Activated T-cell treated with anti-CD3 and anti-CD28 coated beads for 1 hour (primary cell): ENCODE data around the gene SENP5.

ENCODE experiments used
- DNase-seq: peaks from one replicate; pipeline ENCODE4 v3.0.0-alpha.2; 2020; ENCODE audit warnings: low read depth

SENP5 gene

DNA sequence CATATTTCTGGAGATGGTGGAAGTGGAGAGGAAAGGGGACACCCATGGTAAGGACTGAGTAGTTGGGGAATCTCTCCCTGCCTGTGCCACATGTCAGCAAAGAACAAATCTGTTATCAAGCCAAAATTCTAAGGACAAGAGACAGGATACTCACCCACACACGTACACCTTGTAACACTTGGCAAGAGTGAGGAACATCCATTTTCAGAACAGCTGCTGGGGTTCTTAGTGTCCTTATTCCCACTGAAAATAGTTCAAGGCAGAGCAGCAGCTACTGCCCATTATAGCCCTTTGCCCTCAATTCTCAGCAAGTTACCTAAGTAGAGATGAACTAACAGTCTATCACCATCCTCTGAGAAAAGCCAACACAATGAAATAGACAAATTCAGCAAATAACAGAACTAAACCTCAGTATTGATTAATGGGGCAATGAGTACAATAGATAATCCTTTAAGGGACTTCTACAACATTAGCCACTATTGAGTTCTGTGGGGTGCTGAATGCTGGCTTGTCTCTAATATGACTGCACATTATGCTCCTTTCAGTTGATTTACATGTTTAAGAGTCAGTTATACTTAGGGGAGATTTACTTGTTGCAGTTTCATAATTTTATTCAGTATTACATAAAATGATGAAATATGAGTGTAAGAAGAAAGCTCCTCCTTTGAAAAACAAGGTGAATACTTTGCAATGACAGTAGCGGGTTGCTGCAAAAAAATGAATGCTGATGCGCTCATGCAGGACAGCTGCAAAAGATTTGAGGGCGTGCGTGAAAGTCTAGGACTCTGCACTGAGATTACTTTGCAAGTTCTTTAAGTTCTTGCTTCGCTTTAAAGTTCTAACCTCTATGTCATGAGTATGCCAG is 22.4 kb downstream of the SENP5 start:
- no peak for DNase-seq

GRCh38 chr3:196894557-196895295 is 27.0 kb downstream of the SENP5 start:
- no peak for DNase-seq

DNA sequence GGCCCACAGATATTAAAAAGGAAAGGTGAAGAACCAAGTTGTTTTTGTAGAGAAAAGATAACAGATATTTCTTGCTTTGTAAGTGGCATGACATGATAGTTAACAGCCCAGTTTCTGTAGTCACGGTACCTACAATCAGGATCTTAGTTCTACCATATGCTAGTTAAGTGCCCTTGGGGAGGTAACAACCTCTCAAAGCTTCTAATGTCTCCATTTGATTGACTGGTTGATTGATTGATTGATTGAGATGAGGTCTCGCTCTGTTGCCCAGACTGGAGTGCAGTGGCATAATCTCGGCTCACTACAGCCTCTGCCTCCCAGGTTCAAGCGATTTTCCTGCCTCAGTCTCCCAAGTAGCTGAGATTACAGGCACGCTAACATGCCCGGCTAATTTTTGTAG is 28.5 kb downstream of the SENP5 start:
- no peak for DNase-seq

GRCh38 chr3:196901768-196902167 is 34.0 kb downstream of the SENP5 start:
- no peak for DNase-seq

DNA sequence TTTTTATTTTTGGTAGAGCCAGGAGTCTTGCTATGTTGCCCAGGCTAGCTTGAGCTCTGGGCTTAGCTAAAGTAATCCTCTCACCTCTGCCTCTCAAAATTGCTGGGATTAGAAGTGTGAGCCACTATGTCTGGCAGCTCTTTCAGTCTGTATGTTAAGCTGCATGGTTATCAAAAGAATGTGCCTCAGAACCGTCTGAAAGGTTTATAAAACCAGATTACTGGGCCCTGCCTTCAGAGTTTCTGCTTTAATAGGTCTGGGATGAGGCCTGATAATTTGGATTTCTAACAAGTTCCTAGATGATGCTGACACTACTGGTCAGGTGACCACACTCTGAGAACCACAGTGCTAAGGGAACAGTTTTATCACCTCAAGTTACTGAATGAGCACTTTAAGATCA is 34.6 kb downstream of the SENP5 start:
- no peak for DNase-seq

- DNase-seq: no peak
Measured at GRCh38 chr3:196903740-196904139, 36.0 kb downstream of the SENP5 start.

GRCh38 chr3:196914866-196915265 is 47.1 kb downstream of the SENP5 start:
- no peak for DNase-seq

GRCh38 chr3:196915375-196915774 is 47.7 kb downstream of the SENP5 start:
- no peak for DNase-seq

- no peak for DNase-seq
Measured at GRCh38 chr3:196916221-196916620, 48.5 kb downstream of the SENP5 start.

DNA sequence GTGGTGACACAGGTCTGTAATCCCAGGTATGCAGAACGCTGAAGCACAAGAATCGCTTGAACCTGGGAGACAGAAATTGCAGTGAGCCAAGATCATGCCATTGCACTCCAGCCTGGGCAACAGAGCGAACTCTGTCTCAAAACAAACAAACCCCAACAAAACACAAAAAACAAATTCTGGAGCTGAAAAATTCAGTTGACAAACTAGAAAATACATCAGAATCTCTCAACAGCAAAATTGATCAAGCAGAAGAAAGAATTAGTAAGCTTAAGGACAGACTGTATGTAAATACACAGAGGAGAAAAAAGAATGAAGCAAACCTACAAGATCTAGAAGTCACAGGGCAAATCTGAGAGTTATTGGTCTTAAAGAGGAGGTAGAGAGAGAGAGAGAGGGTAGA is 49.3 kb downstream of the SENP5 start:
- DNase-seq: no peak

GRCh38 chr3:196918968-196919367 is 51.2 kb downstream of the SENP5 start:
- no peak for DNase-seq

GRCh38 chr3:196920733-196921132 is 53.0 kb downstream of the SENP5 start:
- no peak for DNase-seq

DNA sequence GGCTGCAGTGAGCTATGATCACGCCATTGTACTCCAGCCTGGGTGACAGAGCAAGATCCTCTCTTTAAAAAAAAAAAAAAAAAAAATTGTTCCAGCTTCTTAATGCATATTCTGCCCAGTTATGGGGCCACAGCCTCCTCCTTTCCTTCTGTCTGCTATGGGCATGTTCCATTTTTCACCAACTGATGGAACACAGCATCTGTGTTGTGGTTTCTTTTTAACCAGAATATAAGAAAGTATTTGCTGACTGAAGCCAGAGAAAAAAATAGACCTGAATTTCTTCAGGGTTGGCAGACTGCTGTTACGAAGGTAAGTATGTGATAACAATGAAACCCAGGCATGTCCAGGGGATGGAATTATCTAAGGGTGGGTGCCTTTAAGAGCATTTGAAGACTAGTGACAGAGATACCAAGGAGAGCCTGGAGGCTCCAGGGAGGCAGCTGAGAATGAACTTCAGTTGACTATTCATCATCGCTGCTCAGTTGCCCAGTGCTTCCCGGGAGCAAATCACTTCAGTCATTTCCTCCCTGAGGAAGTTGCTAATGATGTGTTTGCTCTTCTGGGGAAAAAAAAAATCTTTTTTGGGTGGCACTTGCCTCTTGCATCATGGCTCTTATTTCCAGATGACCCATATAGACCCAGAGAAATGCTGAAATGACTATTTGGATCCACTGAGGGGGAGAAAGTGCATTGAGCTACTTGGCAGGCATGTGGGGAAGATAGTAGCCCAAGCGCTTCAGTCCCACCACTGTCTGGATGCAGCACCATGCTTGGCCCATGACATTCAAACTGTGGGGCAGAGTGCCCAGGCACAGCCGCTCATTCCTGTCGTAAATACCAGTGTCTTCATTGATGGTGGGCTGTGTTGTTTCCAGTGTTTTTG is 60.1 kb downstream of the SENP5 start:
- no peak for DNase-seq

GRCh38 chr3:196931157-196931556 is 63.4 kb downstream of the SENP5 start:
- DNase-seq: no peak

DNA sequence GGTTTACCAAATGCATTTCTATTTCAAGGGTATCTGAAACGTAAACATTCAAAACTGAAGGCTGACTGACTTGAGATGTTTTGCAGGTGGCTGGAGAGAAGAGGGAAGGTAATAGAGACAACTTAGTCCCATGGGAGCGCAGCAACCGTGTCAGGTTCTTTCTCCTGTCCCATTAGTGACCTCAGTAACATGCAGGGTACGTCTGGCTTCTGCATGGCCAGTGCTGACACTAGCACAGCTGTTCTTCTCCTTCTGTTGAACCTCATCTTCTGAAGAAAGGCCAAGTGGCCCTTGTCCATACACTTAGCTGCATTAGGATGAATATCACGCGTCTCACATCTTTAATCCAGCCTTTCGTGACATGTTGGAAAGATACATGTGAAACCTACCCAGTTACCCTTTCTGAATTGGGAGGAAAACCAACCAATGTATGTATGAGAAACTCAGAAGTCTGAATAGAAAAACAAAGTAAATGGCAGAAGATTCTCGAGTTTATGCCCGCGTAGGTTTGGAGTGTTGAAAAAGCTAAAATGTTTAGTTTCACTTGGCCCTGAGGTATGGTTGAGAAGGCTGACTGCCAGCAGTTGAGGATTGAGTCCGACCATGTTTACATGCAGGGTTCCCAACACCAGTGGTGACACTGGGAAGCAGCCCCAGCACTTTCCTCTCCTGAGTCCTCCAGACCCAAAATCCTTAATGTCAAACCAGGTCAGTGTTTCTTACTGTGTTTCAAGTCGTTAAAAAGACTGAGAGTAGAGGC is 64.3 kb downstream of the SENP5 start:
- DNase-seq: no peak

GRCh38 chr3:196932600-196932999 is 64.9 kb downstream of the SENP5 start:
- DNase-seq: no peak

DNA sequence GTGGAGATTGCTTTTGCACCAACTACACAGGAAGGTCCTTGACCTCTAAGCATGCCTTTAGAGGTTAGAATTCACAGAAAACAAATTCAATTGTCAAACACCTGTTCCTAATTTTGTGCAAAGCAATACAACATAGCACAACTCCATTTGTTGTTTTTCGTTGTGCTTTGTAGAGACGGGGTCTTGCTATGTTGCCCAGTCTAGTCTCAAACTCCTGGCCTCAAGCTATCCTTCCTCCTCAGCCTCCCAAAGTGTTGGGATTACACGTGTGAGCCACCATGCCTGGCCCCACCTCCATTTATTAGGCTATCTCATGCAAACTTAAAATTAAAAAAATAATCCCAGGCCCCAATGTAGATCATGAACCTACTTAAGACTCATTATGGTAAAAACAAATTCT is 68.6 kb downstream of the SENP5 start:
- DNase-seq: no peak

DNA sequence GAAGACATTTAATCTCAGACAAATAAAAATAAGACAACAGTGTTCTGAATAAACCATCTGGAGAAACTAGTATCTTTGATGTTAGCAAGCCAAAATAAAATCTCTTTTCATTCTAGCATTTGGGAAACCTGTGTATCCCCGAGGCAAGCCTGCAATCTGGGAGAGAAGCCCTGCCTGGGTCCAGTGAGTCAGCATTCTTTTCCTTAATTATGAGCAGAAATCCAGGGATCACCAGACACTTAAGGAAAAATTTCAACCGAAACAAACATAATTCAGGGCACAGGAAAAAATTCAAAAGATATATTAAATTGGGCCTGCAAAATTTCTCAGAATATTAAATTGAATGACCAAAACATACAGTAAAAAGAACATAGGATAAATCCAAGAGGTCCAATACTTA is 70.4 kb downstream of the SENP5 start:
- no peak for DNase-seq

DNA sequence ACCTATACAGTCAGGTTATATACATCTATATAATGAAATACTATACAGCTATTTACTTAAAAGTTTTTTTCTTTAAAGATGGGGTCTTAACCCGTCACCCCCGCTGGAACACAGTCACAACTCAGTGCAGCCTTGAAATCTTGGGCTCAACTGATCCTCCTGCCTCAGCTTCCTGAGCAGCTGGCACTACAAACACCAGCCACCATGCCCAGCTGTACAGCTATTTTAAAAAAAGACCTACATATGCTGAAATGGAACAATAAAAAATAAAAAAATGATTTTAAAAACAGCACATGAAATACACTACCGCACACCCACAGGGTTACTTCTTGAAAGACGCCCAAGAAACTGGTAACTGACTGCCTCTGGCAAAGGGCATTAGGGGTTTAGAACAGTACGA is 70.9 kb downstream of the SENP5 start:
- DNase-seq: no peak

DNA sequence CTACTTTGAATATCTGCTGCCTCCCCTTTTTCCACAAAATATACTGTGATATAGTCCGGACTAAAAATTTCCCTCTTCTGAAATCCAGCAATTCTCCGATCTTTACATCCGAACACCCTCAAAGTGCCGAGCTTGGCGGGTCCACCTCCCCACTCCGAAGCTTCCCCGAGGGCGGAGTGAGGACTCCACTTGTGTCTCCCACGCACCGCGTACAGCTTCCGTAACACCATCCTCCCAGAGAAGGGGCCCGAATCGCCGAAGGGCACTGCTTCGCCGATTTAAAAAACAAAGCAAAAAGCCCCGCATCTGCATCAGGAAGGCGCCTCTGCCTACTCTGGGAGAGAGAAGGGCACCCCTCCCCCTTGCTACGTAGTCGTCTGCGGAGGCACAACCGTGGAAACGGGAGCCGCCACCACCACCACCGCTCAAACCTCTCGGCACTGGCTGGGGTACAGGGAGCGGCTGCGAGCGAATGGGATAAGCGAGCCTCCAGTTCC is 74.1 kb downstream of the SENP5 start:
- peak; percentile 40 for DNase-seq

- DNase-seq: peak; percentile 99
Measured at GRCh38 chr3:196942226-196942914, 74.7 kb downstream of the SENP5 start, which contains the start of gene NCBP2. TSS of gene NCBP2 (minus strand) at chr3:196942528. CDS start at chr3:196942503, 25 bp downstream.
